B cell (primary cell): Measurements from ENCODE around the gene PTMS. TPM values are rescaled to one million over a fixed set of nuclear protein-coding genes. Genes with fewer than 3 reads are reported as not detected.

Experiments
- ATAC-seq: fragments of 200-7000 bp; cut with Tn5 transposase; one replicate; pipeline ENCODE4 v1.10.0; 2021; ENCODE audit warnings: low read depth, mild to moderate bottlenecking, moderate number of reproducible peaks, moderate library complexity
- CTCF ChIA-PET: fragments of 350-600 bp; sonication (Branson Sonifier 250); formaldehyde crosslinking; loops from one replicate; lab custom pipeline; 2021; ENCODE audit warnings: antibody characterized with exemption, inconsistent platforms; lab: Charles Lee
- POLR2A ChIA-PET: fragments of 350-600 bp; sonication (Branson Sonifier 250); formaldehyde crosslinking; loops from one replicate; lab custom pipeline; 2021; ENCODE audit warnings: antibody characterized with exemption; lab: Charles Lee
- DNase-seq: peaks from one replicate; pipeline ENCODE4 v3.0.0; 2013
- H2AFZ ChIP-seq: 2 replicates; pipeline ENCODE4 v1.6.1; 2012; ENCODE audit warnings: mild to moderate bottlenecking, low read depth, low read length; ENCODE audit not compliant: insufficient read depth, poor library complexity, severe bottlenecking
- H3K27ac ChIP-seq, 2 donors: 1 replicate in 1 of 2; 2 replicates in 1 of 2; pipeline ENCODE4 v1.5.1; 2012 to 2013; ENCODE audit warnings: low read length in 2 of 2, mild to moderate bottlenecking in 2 of 2, moderate library complexity in 1 of 2
- H3K27me3 ChIP-seq, 4 experiments: fragments of 200-600 bp in 1 of 4; sonication (generic) in 1 of 4; replicated peaks in 1 of 4; 1 replicate in 2 of 4; 2 replicates in 2 of 4; pipeline versions ENCODE4 v1.6.1 to v1.7.0; 2013 to 2016; ENCODE audit warnings: low read length in 3 of 4, mild to moderate bottlenecking in 2 of 4, mixed read lengths in 1 of 4, moderate library complexity in 1 of 4; ENCODE audit not compliant: insufficient read depth in 4 of 4, control insufficient read depth in 3 of 4; ENCODE audit errors: control extremely low read depth in 1 of 4
- H3K36me3 ChIP-seq, 2 experiments: replicated peaks in 1 of 2; 1 replicate in 1 of 2; 2 replicates in 1 of 2; pipeline versions ENCODE4 v1.6.1 to v1.7.1; 2013; ENCODE audit warnings: low read length in 1 of 2; ENCODE audit not compliant: insufficient read depth in 2 of 2, control insufficient read depth in 1 of 2; ENCODE audit errors: control extremely low read depth in 1 of 2, extremely low read depth in 1 of 2
- H3K4me1 ChIP-seq, 2 donors: fragments of 200-600 bp in 1 of 2; sonication (generic) in 1 of 2; 1 replicate in 1 of 2; 2 replicates in 1 of 2; pipeline versions ENCODE4 v1.5.1 to v1.6.1; 2013 to 2017; ENCODE audit warnings: low read length in 2 of 2; ENCODE audit not compliant: control insufficient read depth in 2 of 2, insufficient read depth in 2 of 2
- H3K4me2 ChIP-seq: replicated peaks from 2 replicates; pipeline ENCODE3; 2012; ENCODE audit warnings: mild to moderate bottlenecking, low read depth, low read length; ENCODE audit not compliant: poor library complexity, severe bottlenecking
- H3K4me3 ChIP-seq, 5 experiments: fragments of 200-600 bp in 1 of 5; sonication (generic) in 1 of 5; 1 replicate in 3 of 5; 2 replicates in 2 of 5; pipeline versions ENCODE4 v1.5.1 to v1.7.0; 2011 to 2016; ENCODE audit warnings: low read length in 4 of 5, mild to moderate bottlenecking in 4 of 5, low read depth in 2 of 5, control low read depth in 1 of 5, moderate library complexity in 1 of 5; ENCODE audit not compliant: insufficient read depth in 1 of 5; ENCODE audit errors: control extremely low read depth in 1 of 5, extremely low read depth in 1 of 5
- H3K79me2 ChIP-seq: fragments of 200-600 bp; sonication (generic); one replicate; pipeline ENCODE4 v1.6.0; 2016; ENCODE audit warnings: low read length; ENCODE audit not compliant: control insufficient read depth, insufficient read depth
- H3K9ac ChIP-seq: fragments of 200-600 bp; sonication (generic); 2 replicates; pipeline ENCODE4 v1.6.1; 2017; ENCODE audit warnings: mild to moderate bottlenecking, low read length, moderate library complexity
- H3K9me3 ChIP-seq, 3 donors: one replicate each; pipeline versions ENCODE4 v1.6.1 to v1.7.1; 2013; ENCODE audit warnings: low read length in 2 of 3; ENCODE audit not compliant: control insufficient read depth in 2 of 3, insufficient read depth in 1 of 3; ENCODE audit errors: control extremely low read depth in 1 of 3
- H4K20me1 ChIP-seq: 2 replicates; pipeline ENCODE4 v1.6.0; 2012; ENCODE audit warnings: mild to moderate bottlenecking, low read length; ENCODE audit not compliant: insufficient read depth, control insufficient read depth, poor library complexity, severe bottlenecking
- H3K27ac Mint-ChIP-seq: one replicate; pipeline ENCODE4 v1.8.0; 2021; ENCODE audit warnings: mixed read lengths
- H3K27me3 Mint-ChIP-seq: one replicate; pipeline ENCODE4 v1.8.0; 2021; ENCODE audit warnings: mixed read lengths
- H3K4me1 Mint-ChIP-seq: one replicate; pipeline ENCODE4 v1.8.0; 2021; ENCODE audit warnings: mixed read lengths
- H3K4me3 Mint-ChIP-seq: one replicate; pipeline ENCODE4 v1.8.0; 2021; ENCODE audit warnings: mixed read lengths
- H3K9me3 Mint-ChIP-seq: one replicate; pipeline ENCODE4 v1.8.0; 2022; ENCODE audit warnings: mixed read lengths; ENCODE audit not compliant: insufficient read depth
- CTCF ChIP-seq: fragments of 200-600 bp; IDR thresholded peaks from one replicate; pipeline ENCODE4 v1.8.0; 2022; ENCODE audit warnings: antibody characterized with exemption, mild to moderate bottlenecking
- EZH2 ChIP-seq: IDR thresholded peaks from 2 replicates; pipeline ENCODE4 v1.6.1; 2012; ENCODE audit warnings: borderline replicate concordance, low read depth, mild to moderate bottlenecking, moderate library complexity, low read length; ENCODE audit not compliant: insufficient read depth, poor library complexity, severe bottlenecking
- WGBS: methylation state at CpG from one replicate; pipeline ENCODE4 v1.1.5; 2013; ENCODE audit warnings: missing lambda C conversion rate; ENCODE audit not compliant: insufficient coverage; 5-methylcytosine and 5-hydroxymethylcytosine counted together
- intact Hi-C: fragments of 100-400 bp; cut with micrococcal nuclease; formaldehyde crosslinking; loops from one replicate; pipeline ENCODE4 v1.10.0; 2022
- polyA plus RNA-seq: library from polyadenylated mRNA; depleted of rRNA; stranded (reverse); fragments of >200 nt; gene quantifications from 2 replicates; pipeline ENCODE4 v1.2.3, GENCODE V29; 2012
- total RNA-seq, 2 donors: library from RNA; stranded (reverse); fragments of 120-200 nt in 1 of 2; gene quantifications; 1 replicate in 1 of 2; 2 replicates in 1 of 2; pipeline versions ENCODE4 v1.2.3 to v1.2.4, GENCODE V29; 2013 to 2022

PTMS gene
- total and polyA plus RNA-seq, 2 donors (not counting 1 experiment from before 2014, with no cell fraction given): 1.0 to 2.1 TPM

- POLR2A ChIA-PET: interaction anchor here (0.6 kb wide), 1 partner anchor 37 kb away, joined by 3 read pairs; no protein-coding TSS in a partner anchor
- H3K27ac ChIP-seq: no peak overlapping the region
Observed at GRCh38 chr12:6759741-6760140, 6.4 kb upstream of the PTMS start.

GRCh38 chr12:6763380-6763779 lies 2.8 kb upstream of the PTMS start:
- intact Hi-C loops: no loop called here
- H3K27me3 ChIP-seq: peaks cover 0 to 37% (median 22%) of the 10 kb centered on the region in 4 experiments
- TF ChIP-seq EZH2 (no peak), CTCF (no peak)
- H3K9me3 ChIP-seq: peaks cover 0 to 4% (median 0%) of the 10 kb centered on the region in 3 donors
- DNase-seq: no peak
- 80% methylated on average over 2 of the region's 4 CpGs for WGBS
- Mint-ChIP-seq H3K9me3 (no peaks in the 10 kb centered on the region), H3K4me3 (no peak overlapping the region), H3K27me3 (peaks cover 36% of the 10 kb centered on the region), H3K4me1 (peaks cover 36% of the 10 kb centered on the region), H3K27ac (no peak overlapping the region)
- H2AFZ ChIP-seq: no peak overlapping the region
- no peak overlapping the region for H3K4me2 ChIP-seq
- H3K27ac ChIP-seq: no peak overlapping the region
- peaks cover 37% of the 10 kb centered on the region in 2 donors for H3K4me1 ChIP-seq
- H3K4me3 ChIP-seq: no peak overlapping the region
- H3K9ac ChIP-seq: no peak overlapping the region
- ATAC-seq: no peak
- H3K79me2 ChIP-seq: no peaks in the 10 kb centered on the region
- ChIA-PET CTCF (no interaction called here), POLR2A (interaction anchor here (0.6 kb wide), 1 partner anchor 205 kb away, joined by 5 read pairs; no protein-coding TSS in a partner anchor)
- H4K20me1 ChIP-seq: no peaks in the 10 kb centered on the region
- H3K36me3 ChIP-seq: no peaks in the 10 kb centered on the region

More at GRCh38 chr12:6759741-6760140, 6.4 kb upstream of the PTMS start:
- H3K4me1 ChIP-seq: peaks cover 13 to 15% of the 10 kb centered on the region in 2 donors
- no peaks in the 10 kb centered on the region for H3K36me3 ChIP-seq
- DNase-seq (no peak), ATAC-seq (no peak)
- WGBS: 97% methylated on average over 5 of the region's 5 CpGs
- peaks cover 0 to 9% (median 4%) of the 10 kb centered on the region in 4 experiments for H3K27me3 ChIP-seq
- Mint-ChIP-seq H3K9me3 (no peaks in the 10 kb centered on the region), H3K27me3 (peaks cover 19% of the 10 kb centered on the region), H3K4me1 (peaks cover 14% of the 10 kb centered on the region), H3K4me3 (no peak overlapping the region), H3K27ac (no peak overlapping the region)
- H3K4me3 ChIP-seq: no peak overlapping the region
- CTCF ChIA-PET: interaction anchor here (0.9 kb wide), 1 partner anchor 110 kb away, joined by 3 read pairs; no protein-coding TSS in a partner anchor
- intact Hi-C loops: no loop called here
- no peaks in the 10 kb centered on the region for H3K79me2 ChIP-seq
- H3K4me2 ChIP-seq: no peak overlapping the region
- H3K9ac ChIP-seq: no peak overlapping the region
- no peaks in the 10 kb centered on the region for H4K20me1 ChIP-seq
- H3K9me3 ChIP-seq: no peaks in the 10 kb centered on the region
- H2AFZ ChIP-seq: no peak overlapping the region
- TF ChIP-seq CTCF (no peak), EZH2 (no peak)
